ENCODE measurements around the gene CPNE5.

- TF ChIP-seq CTCF (conservative IDR thresholded peaks at IDR 0.05), result no peak
- TF ChIP-seq ZFX (IDR thresholded peaks at IDR 0.05), result no peak
Observed at GRCh38 chr6:36703081-36703606, 136.1 kb downstream of the CPNE5 start.
